GM12878 (cell line): ENCODE data around the gene IGLON5. TPM values are rescaled to one million over a fixed set of nuclear protein-coding genes. Genes with fewer than 3 reads are reported as not detected.

Experiments
- ATF2 ChIP-seq: IDR thresholded peaks from 2 replicates; pipeline ENCODE4 v1.6.1; 2012; ENCODE audit warnings: low read length, inconsistent platforms
- BMI1 ChIP-seq: fragments of 450-650 bp; IDR thresholded peaks from 2 replicates; pipeline ENCODE4 v1.6.1; 2016; ENCODE audit warnings: mild to moderate bottlenecking, moderate library complexity, borderline replicate concordance
- CHD1 ChIP-seq: IDR thresholded peaks from 2 replicates; pipeline ENCODE4 v1.6.1; 2012; ENCODE audit warnings: low read depth, low read length, improper control_type of control experiment
- CREB1 ChIP-seq: IDR thresholded peaks from 2 replicates; pipeline ENCODE4 v1.6.1; 2012; ENCODE audit warnings: low read depth, mild to moderate bottlenecking, inconsistent platforms
- DPF2 ChIP-seq: fragments of 450-650 bp; IDR thresholded peaks from 2 replicates; pipeline ENCODE4 v1.6.1; 2017; ENCODE audit warnings: mild to moderate bottlenecking
- FOXK2 ChIP-seq: fragments of 450-650 bp; IDR thresholded peaks from 2 replicates; pipeline ENCODE4 v1.6.1; 2017; ENCODE audit warnings: mild to moderate bottlenecking, moderate library complexity
- FOXM1 ChIP-seq: IDR thresholded peaks from 2 replicates; pipeline ENCODE4 v1.6.1; 2012; ENCODE audit warnings: low read depth, mild to moderate bottlenecking, inconsistent platforms, low read length, moderate library complexity
- GATAD2B ChIP-seq: fragments of 450-650 bp; conservative IDR thresholded peaks from 2 replicates; pipeline ENCODE4 v1.6.1; 2017; ENCODE audit warnings: low read depth, mild to moderate bottlenecking, moderate library complexity
- HDGF ChIP-seq: fragments of 450-650 bp; IDR thresholded peaks from 2 replicates; pipeline ENCODE4 v1.6.1; 2016; ENCODE audit warnings: antibody characterized with exemption
- IKZF1 ChIP-seq: fragments of 450-650 bp; conservative IDR thresholded peaks from 2 replicates; pipeline ENCODE4 v1.6.1; 2017; ENCODE audit warnings: antibody characterized with exemption, mild to moderate bottlenecking
- JUND ChIP-seq: IDR thresholded peaks from 2 replicates; pipeline ENCODE4 v1.6.1; 2012; ENCODE audit warnings: low read depth, mild to moderate bottlenecking, low read length, improper control_type of control experiment, moderate library complexity
- KLF5 ChIP-seq: fragments of 450-650 bp; IDR thresholded peaks from 2 replicates; pipeline ENCODE4 v1.6.1; 2014; ENCODE audit warnings: mild to moderate bottlenecking; ENCODE audit not compliant: partially characterized antibody
- LARP7 ChIP-seq: fragments of 450-650 bp; IDR thresholded peaks from 2 replicates; pipeline ENCODE4 v1.6.1; 2017; ENCODE audit warnings: mild to moderate bottlenecking
- MLLT1 ChIP-seq: fragments of 450-650 bp; IDR thresholded peaks from 2 replicates; pipeline ENCODE4 v1.6.1; 2016; ENCODE audit warnings: mild to moderate bottlenecking
- NKRF ChIP-seq: fragments of 450-650 bp; conservative IDR thresholded peaks from 2 replicates; pipeline ENCODE4 v1.6.1; 2017; ENCODE audit warnings: mild to moderate bottlenecking, moderate library complexity
- PAX5 ChIP-seq: IDR thresholded peaks from 2 replicates; pipeline ENCODE4 v1.6.1; 2011; ENCODE audit warnings: low read depth, low read length, borderline replicate concordance
- POLR2AphosphoS5 ChIP-seq: IDR thresholded peaks from 2 replicates; pipeline ENCODE4 v1.6.1; 2011; ENCODE audit warnings: mild to moderate bottlenecking, low read length, inconsistent platforms
- SMAD1 ChIP-seq: fragments of 450-650 bp; IDR thresholded peaks from 2 replicates; pipeline ENCODE4 v1.6.1; 2018; ENCODE audit warnings: mild to moderate bottlenecking, low read depth; ENCODE audit not compliant: partially characterized antibody
- STAT3 ChIP-seq: IDR thresholded peaks from 2 replicates; pipeline ENCODE4 v1.6.1; 2011; ENCODE audit warnings: low read depth, low read length, improper control_type of control experiment
- TCF7 ChIP-seq: IDR thresholded peaks from 2 replicates; pipeline ENCODE4 v1.6.1; 2014; ENCODE audit warnings: antibody characterized with exemption, borderline replicate concordance
- ZZZ3 ChIP-seq: IDR thresholded peaks from 2 replicates; pipeline ENCODE4 v1.6.1; 2011; ENCODE audit warnings: low read depth; ENCODE audit not compliant: control insufficient read depth, insufficient read length
- polyA plus RNA-seq, 11 experiments: library from polyadenylated mRNA; depleted of rRNA in 4 of 11; unstranded in 6 of 11; stranded (reverse) in 5 of 11; fragments of >200 nt; fragmentation: Nextera tagmentation in 4 of 11; fragmentation: Illumina TruSeq in 1 of 11; extraction: Ambion mirVana in 4 of 11; extraction: Trizol in 1 of 11; gene quantifications; 1 replicate in 1 of 11; 2 replicates in 10 of 11; pipeline versions ENCODE4 v1.2.1 to v1.2.3, GENCODE V29; 2011 to 2016; ENCODE audit warnings: inconsistent platforms in 2 of 11, missing spikeins in 2 of 11, low read depth in 1 of 11
- total RNA-seq, 4 experiments: library from RNA; depleted of rRNA in 3 of 4; stranded (reverse); fragments of >200 nt in 3 of 4; fragmentation: Illumina TruSeq in 1 of 4; extraction: Trizol in 1 of 4; gene quantifications; 2 replicates each; pipeline versions ENCODE4 v1.2.1 to v1.2.3, GENCODE V29; 2013 to 2021
- TF ChIP-seq, protein P1 (sequence below): fragments of 450-650 bp; IDR thresholded peaks from 2 replicates; pipeline ENCODE4 v1.6.1; 2016; ENCODE audit warnings: mild to moderate bottlenecking
- TF ChIP-seq, protein P2 (sequence below): fragments of 450-650 bp; IDR thresholded peaks from 2 replicates; pipeline ENCODE4 v1.6.1; 2017; ENCODE audit warnings: mild to moderate bottlenecking

IGLON5 gene
- total and polyA plus RNA-seq, 10 of the 15 experiments (the other 5 are each of a cell fraction or from before 2014, with no cell fraction given), result not detected

- TF ChIP-seq, protein P1, sequence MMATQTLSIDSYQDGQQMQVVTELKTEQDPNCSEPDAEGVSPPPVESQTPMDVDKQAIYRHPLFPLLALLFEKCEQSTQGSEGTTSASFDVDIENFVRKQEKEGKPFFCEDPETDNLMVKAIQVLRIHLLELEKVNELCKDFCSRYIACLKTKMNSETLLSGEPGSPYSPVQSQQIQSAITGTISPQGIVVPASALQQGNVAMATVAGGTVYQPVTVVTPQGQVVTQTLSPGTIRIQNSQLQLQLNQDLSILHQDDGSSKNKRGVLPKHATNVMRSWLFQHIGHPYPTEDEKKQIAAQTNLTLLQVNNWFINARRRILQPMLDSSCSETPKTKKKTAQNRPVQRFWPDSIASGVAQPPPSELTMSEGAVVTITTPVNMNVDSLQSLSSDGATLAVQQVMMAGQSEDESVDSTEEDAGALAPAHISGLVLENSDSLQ, result peak; percentile 68
- TF ChIP-seq ATF2, result no peak
- no peak for TF ChIP-seq CREB1
- TF ChIP-seq BMI1, result no peak
- TF ChIP-seq SMAD1, result no peak
- no peak for TF ChIP-seq TCF7
- TF ChIP-seq, protein P2, sequence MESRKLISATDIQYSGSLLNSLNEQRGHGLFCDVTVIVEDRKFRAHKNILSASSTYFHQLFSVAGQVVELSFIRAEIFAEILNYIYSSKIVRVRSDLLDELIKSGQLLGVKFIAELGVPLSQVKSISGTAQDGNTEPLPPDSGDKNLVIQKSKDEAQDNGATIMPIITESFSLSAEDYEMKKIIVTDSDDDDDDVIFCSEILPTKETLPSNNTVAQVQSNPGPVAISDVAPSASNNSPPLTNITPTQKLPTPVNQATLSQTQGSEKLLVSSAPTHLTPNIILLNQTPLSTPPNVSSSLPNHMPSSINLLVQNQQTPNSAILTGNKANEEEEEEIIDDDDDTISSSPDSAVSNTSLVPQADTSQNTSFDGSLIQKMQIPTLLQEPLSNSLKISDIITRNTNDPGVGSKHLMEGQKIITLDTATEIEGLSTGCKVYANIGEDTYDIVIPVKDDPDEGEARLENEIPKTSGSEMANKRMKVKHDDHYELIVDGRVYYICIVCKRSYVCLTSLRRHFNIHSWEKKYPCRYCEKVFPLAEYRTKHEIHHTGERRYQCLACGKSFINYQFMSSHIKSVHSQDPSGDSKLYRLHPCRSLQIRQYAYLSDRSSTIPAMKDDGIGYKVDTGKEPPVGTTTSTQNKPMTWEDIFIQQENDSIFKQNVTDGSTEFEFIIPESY, result no peak
- TF ChIP-seq IKZF1, result peak; percentile 93
- TF ChIP-seq FOXK2, result no peak
- TF ChIP-seq LARP7, result no peak
- TF ChIP-seq HDGF, result no peak
- TF ChIP-seq JUND, result no peak
- 0 out of 2 replicates have a peak, but pooled peaks have one; percentile 24 for TF ChIP-seq NKRF
- 0 out of 2 replicates have a peak, but pooled peaks have one; percentile 40 for TF ChIP-seq FOXM1
- TF ChIP-seq PAX5, result peak; percentile 47; the same call in 1 of the 2 replicates
- TF ChIP-seq ZZZ3, result no peak
- TF ChIP-seq KLF5, result no peak
- no peak for TF ChIP-seq STAT3
- TF ChIP-seq DPF2, result peak; percentile 67; the same call in 1 of the 2 replicates
- no peak for TF ChIP-seq CHD1
- TF ChIP-seq MLLT1, result peak; percentile 63
- no peak for TF ChIP-seq POLR2AphosphoS5
- TF ChIP-seq GATAD2B, result peak; percentile 57; the same call in 1 of the 2 replicates
Observed at GRCh38 chr19:51375504-51376221, 64.2 kb downstream of the IGLON5 start (continued).
